Thymus (tissue), 11 donors: ENCODE results near the gene REEP6. TPM values are rescaled to one million over a fixed set of nuclear protein-coding genes. Genes with fewer than 3 reads are reported as not detected.

Source experiments
- DNase-seq, 9 donors: peaks; one replicate each; pipeline ENCODE4 v3.0.0-alpha.2; 2013; ENCODE audit warnings: low spot score in 9 of 9, low read depth in 6 of 9, missing footprints in 1 of 9
- H3K27ac ChIP-seq, 2 donors: one replicate each; pipeline ENCODE4 v1.5.1; 2013; ENCODE audit warnings: control low read depth in 1 of 2, low read depth in 1 of 2, low read length in 1 of 2, mild to moderate bottlenecking in 1 of 2, moderate library complexity in 1 of 2
- H3K27me3 ChIP-seq, 2 donors: one replicate each; pipeline ENCODE4 v1.5.1; 2013; ENCODE audit warnings: low read length in 1 of 2; ENCODE audit not compliant: control insufficient read depth in 2 of 2, insufficient read depth in 1 of 2
- H3K36me3 ChIP-seq, 2 donors: one replicate each; pipeline ENCODE4 v1.5.1; 2013; ENCODE audit warnings: low read length in 1 of 2, mild to moderate bottlenecking in 1 of 2, moderate library complexity in 1 of 2; ENCODE audit not compliant: control insufficient read depth in 2 of 2, insufficient read depth in 2 of 2
- H3K4me1 ChIP-seq, 2 donors: one replicate each; pipeline ENCODE4 v1.5.1; 2013; ENCODE audit warnings: low read length in 2 of 2; ENCODE audit not compliant: control insufficient read depth in 2 of 2, insufficient read depth in 2 of 2
- H3K4me3 ChIP-seq, 2 donors: one replicate each; pipeline ENCODE4 v1.5.1; 2013; ENCODE audit warnings: low read length in 2 of 2, control low read depth in 1 of 2, mild to moderate bottlenecking in 1 of 2
- H3K9me3 ChIP-seq, 2 donors: one replicate each; pipeline ENCODE4 v1.5.1; 2013; ENCODE audit warnings: low read length in 1 of 2, mild to moderate bottlenecking in 1 of 2; ENCODE audit not compliant: control insufficient read depth in 2 of 2, insufficient read depth in 1 of 2
- WGBS: extraction: QIAGEN DNeasy Blood & Tissue Kit; methylation state at CpG from one replicate; pipeline ENCODE4 v1.1.7; 2013; 5-methylcytosine and 5-hydroxymethylcytosine counted together
- polyA plus RNA-seq: library from polyadenylated mRNA; stranded (reverse); fragments of 200-250 nt; gene quantifications from one replicate; pipeline ENCODE4 v1.2.3, GENCODE V29; 2013
- total RNA-seq: library from RNA; stranded (reverse); fragments of 120-200 nt; gene quantifications from one replicate; pipeline ENCODE4 v1.2.4, GENCODE V29; 2013
- donor health status: healthy.

The REEP6 gene
- total and polyA plus RNA-seq, 2 donors, result 0.66 to 1.9 TPM

- Histone ChIP-seq H3K27ac (no peak within 1 kb of the TSS), H3K27me3 (peaks cover 83 to 100% of the 10 kb centered on the region in 2 donors), H3K4me1 (peaks cover under 1 to 9% of the 10 kb centered on the region in 2 donors), H3K4me3 (peak within 1 kb of the TSS in 1 of 2 donors; percentile 6), H3K36me3 (no peaks in the 10 kb centered on the region), H3K9me3 (peaks cover 0 to 16% of the 10 kb centered on the region in 2 donors)
- WGBS, result 6% methylated on average over 74 of the region's 74 CpGs
- DNase-seq, result peak in 1 of 9 donors; percentile 31
Measured at GRCh38 chr19:1449467-1450442, 41.2 kb upstream of the REEP6 start, which contains the start of gene APC2. Gene APC2, plus strand, starts transcription at chr19:1450121. Its CDS starts 2,881 bp downstream, at chr19:1453002.

GRCh38 chr19:1450735-1451731, 39.9 kb upstream of the REEP6 start:
- DNase-seq, result no peak
- 66% methylated on average over 22 of the region's 22 CpGs for WGBS
- Histone ChIP-seq H3K4me3 (no peak overlapping the region), H3K36me3 (no peaks in the 10 kb centered on the region), H3K27me3 (peaks cover 80 to 100% of the 10 kb centered on the region in 2 donors), H3K9me3 (peaks cover 5 to 22% of the 10 kb centered on the region in 2 donors), H3K27ac (no peak overlapping the region), H3K4me1 (peaks cover 5 to 18% of the 10 kb centered on the region in 2 donors)

GRCh38 chr19:1451916-1452801, 38.8 kb upstream of the REEP6 start:
- H3K9me3 ChIP-seq, result peaks cover 5 to 17% of the 10 kb centered on the region in 2 donors
- no peak overlapping the region for H3K27ac ChIP-seq
- WGBS, result 53% methylated on average over 39 of the region's 39 CpGs
- H3K4me1 ChIP-seq, result peaks cover 5 to 18% of the 10 kb centered on the region in 2 donors
- H3K4me3 ChIP-seq, result no peak overlapping the region
- no peak for DNase-seq
- peaks cover 80 to 100% of the 10 kb centered on the region in 2 donors for H3K27me3 ChIP-seq
- H3K36me3 ChIP-seq, result no peaks in the 10 kb centered on the region

GRCh38 chr19:1452802-1453524, 38.0 kb upstream of the REEP6 start:
- WGBS, result 83% methylated on average over 30 of the region's 30 CpGs
- Histone ChIP-seq H3K27me3 (peaks cover 80 to 100% of the 10 kb centered on the region in 2 donors), H3K4me3 (no peak overlapping the region), H3K9me3 (peaks cover 5 to 15% of the 10 kb centered on the region in 2 donors), H3K27ac (no peak overlapping the region), H3K36me3 (no peaks in the 10 kb centered on the region), H3K4me1 (peaks cover 5 to 18% of the 10 kb centered on the region in 2 donors)
- DNase-seq, result no peak

GRCh38 chr19:1453525-1454364, 37.2 kb upstream of the REEP6 start:
- Histone ChIP-seq H3K9me3 (peaks cover 5 to 15% of the 10 kb centered on the region in 2 donors), H3K36me3 (no peaks in the 10 kb centered on the region), H3K4me3 (no peak overlapping the region), H3K4me1 (peaks cover 5 to 18% of the 10 kb centered on the region in 2 donors), H3K27me3 (peaks cover 77 to 99% of the 10 kb centered on the region in 2 donors), H3K27ac (no peak overlapping the region)
- no peak for DNase-seq
- 51% methylated on average over 33 of the region's 33 CpGs for WGBS

GRCh38 chr19:1455002-1455335, 36.0 kb upstream of the REEP6 start:
- Histone ChIP-seq H3K9me3 (peaks cover 5 to 15% of the 10 kb centered on the region in 2 donors), H3K4me1 (peaks cover 5 to 18% of the 10 kb centered on the region in 2 donors), H3K27ac (no peak overlapping the region), H3K36me3 (no peaks in the 10 kb centered on the region), H3K27me3 (peaks cover 67 to 99% of the 10 kb centered on the region in 2 donors), H3K4me3 (peak overlapping the region in 1 of 2 donors; percentile 4)
- DNase-seq, result peak in 1 of 9 donors; percentile 42
- 2% methylated on average over 22 of the region's 22 CpGs for WGBS

GRCh38 chr19:1455336-1456120, 35.5 kb upstream of the REEP6 start:
- peak overlapping the region in 1 of 2 donors; percentile 4 for H3K4me3 ChIP-seq
- peaks cover 5 to 15% of the 10 kb centered on the region in 2 donors for H3K4me1 ChIP-seq
- H3K36me3 ChIP-seq, result peaks cover 0 to 1% of the 10 kb centered on the region in 2 donors
- 6% methylated on average over 42 of the region's 42 CpGs for WGBS
- DNase-seq, result peak in 2 of 9 donors; percentile 42 to 59
- H3K9me3 ChIP-seq, result peaks cover 5 to 11% of the 10 kb centered on the region in 2 donors
- no peak overlapping the region for H3K27ac ChIP-seq
- H3K27me3 ChIP-seq, result peaks cover 63 to 94% of the 10 kb centered on the region in 2 donors
